Measurements from ENCODE around the gene C6orf47. TPM values are rescaled to one million over a fixed set of nuclear protein-coding genes. Genes with fewer than 3 reads are reported as not detected.

Gene C6orf47
- total and polyA plus RNA-seq, 2 of the 13 experiments (the other 11 are each of a cell fraction or from before 2014, with no cell fraction given): 1.7 to 18.1 TPM

DNA sequence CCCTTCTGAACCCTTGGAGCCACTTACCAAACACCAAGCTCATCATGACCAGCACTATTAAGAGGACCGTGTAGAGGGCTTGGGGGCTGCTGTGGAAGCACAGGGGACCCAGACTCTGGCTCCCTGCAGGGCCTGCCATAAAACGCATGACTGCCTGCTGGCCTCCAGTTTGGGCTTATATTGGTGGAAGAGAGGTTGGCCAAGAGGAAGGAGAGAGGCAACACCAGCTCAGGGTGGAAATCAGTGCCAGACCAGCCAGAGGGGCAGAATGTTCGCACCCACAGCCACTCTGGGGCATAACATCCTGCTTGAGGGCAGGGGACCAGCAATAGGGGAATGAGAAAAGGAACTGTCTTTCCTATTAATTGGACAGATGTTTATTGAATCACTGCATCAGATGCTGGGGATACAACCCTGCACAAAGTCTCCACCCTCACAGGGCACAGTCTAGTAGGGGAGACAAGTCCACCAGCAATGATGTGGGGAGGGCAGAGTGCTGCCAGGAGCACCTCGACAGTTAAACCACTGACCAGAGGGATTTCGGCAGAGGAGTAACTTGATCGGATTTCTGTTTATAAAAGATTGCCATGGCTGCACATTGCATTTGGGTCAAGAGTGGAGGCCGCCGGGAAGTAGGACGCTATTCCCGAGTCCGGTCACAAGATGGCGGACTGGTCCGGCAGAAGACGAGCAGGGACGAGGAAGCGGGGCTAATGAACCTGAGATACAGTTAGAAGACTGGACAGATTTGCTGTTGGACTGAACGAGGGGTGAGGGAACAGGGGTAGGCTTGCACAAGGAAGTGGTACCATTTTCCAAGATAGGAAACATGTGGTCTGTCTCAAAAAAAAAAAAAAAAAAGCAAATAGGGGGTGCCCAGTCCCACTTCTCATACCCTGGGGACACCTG is 19.9 kb upstream of the C6orf47 start, which contains the start of gene LY6G5C (continued):
- TF ChIP-seq, protein P1, sequence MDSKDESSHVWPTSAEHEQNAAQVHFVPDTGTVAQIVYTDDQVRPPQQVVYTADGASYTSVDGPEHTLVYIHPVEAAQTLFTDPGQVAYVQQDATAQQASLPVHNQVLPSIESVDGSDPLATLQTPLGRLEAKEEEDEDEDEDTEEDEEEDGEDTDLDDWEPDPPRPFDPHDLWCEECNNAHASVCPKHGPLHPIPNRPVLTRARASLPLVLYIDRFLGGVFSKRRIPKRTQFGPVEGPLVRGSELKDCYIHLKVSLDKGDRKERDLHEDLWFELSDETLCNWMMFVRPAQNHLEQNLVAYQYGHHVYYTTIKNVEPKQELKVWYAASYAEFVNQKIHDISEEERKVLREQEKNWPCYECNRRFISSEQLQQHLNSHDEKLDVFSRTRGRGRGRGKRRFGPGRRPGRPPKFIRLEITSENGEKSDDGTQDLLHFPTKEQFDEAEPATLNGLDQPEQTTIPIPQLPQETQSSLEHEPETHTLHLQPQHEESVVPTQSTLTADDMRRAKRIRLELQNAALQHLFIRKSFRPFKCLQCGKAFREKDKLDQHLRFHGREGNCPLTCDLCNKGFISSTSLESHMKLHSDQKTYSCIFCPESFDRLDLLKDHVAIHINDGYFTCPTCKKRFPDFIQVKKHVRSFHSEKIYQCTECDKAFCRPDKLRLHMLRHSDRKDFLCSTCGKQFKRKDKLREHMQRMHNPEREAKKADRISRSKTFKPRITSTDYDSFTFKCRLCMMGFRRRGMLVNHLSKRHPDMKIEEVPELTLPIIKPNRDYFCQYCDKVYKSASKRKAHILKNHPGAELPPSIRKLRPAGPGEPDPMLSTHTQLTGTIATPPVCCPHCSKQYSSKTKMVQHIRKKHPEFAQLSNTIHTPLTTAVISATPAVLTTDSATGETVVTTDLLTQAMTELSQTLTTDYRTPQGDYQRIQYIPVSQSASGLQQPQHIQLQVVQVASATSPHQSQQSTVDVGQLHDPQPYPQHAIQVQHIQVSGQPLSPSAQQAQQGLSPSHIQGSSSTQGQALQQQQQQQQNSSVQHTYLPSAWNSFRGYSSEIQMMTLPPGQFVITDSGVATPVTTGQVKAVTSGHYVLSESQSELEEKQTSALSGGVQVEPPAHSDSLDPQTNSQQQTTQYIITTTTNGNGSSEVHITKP (CRISPR knock-in tag; IDR thresholded peaks at IDR 0.05; ENCODE audit: low read depth): 0 out of 2 replicates have a peak, but pooled peaks have one; percentile 31
- peak; percentile 72; the same call in 1 of the 2 replicates for TF ChIP-seq RXRB (CRISPR knock-in tag; IDR thresholded peaks at IDR 0.05; ENCODE audit: borderline replicate concordance)
- TF ChIP-seq ZBTB20 (CRISPR knock-in tag; IDR thresholded peaks at IDR 0.05; ENCODE audit: borderline replicate concordance, low read depth): 0 out of 2 replicates have a peak, but pooled peaks have one; percentile 57
- TF ChIP-seq POLR2A (IDR thresholded peaks at IDR 0.05; ENCODE audit: insufficient read depth in 1 of 2, low read depth in 2 of 2, low read length in 2 of 2): no peak
- 0 out of 2 replicates have a peak, but pooled peaks have one; percentile 48 for TF ChIP-seq MIER3 (CRISPR knock-in tag; IDR thresholded peaks at IDR 0.05; ENCODE audit: borderline replicate concordance)
- TF ChIP-seq, protein P2, sequence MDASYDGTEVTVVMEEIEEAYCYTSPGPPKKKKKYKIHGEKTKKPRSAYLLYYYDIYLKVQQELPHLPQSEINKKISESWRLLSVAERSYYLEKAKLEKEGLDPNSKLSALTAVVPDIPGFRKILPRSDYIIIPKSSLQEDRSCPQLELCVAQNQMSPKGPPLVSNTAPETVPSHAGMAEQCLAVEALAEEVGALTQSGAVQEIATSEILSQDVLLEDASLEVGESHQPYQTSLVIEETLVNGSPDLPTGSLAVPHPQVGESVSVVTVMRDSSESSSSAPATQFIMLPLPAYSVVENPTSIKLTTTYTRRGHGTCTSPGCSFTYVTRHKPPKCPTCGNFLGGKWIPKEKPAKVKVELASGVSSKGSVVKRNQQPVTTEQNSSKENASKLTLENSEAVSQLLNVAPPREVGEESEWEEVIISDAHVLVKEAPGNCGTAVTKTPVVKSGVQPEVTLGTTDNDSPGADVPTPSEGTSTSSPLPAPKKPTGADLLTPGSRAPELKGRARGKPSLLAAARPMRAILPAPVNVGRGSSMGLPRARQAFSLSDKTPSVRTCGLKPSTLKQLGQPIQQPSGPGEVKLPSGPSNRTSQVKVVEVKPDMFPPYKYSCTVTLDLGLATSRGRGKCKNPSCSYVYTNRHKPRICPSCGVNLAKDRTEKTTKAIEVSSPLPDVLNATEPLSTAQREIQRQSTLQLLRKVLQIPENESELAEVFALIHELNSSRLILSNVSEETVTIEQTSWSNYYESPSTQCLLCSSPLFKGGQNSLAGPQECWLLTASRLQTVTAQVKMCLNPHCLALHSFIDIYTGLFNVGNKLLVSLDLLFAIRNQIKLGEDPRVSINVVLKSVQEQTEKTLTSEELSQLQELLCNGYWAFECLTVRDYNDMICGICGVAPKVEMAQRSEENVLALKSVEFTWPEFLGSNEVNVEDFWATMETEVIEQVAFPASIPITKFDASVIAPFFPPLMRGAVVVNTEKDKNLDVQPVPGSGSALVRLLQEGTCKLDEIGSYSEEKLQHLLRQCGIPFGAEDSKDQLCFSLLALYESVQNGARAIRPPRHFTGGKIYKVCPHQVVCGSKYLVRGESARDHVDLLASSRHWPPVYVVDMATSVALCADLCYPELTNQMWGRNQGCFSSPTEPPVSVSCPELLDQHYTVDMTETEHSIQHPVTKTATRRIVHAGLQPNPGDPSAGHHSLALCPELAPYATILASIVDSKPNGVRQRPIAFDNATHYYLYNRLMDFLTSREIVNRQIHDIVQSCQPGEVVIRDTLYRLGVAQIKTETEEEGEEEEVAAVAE (CRISPR knock-in tag; IDR thresholded peaks at IDR 0.05; ENCODE audit: borderline replicate concordance): 0 out of 2 replicates have a peak, but pooled peaks have one; percentile 32
- TF ChIP-seq FOXA3 (CRISPR knock-in tag; IDR thresholded peaks at IDR 0.05): 0 out of 2 replicates have a peak, but pooled peaks have one; percentile 27
- TF ChIP-seq, protein P3, sequence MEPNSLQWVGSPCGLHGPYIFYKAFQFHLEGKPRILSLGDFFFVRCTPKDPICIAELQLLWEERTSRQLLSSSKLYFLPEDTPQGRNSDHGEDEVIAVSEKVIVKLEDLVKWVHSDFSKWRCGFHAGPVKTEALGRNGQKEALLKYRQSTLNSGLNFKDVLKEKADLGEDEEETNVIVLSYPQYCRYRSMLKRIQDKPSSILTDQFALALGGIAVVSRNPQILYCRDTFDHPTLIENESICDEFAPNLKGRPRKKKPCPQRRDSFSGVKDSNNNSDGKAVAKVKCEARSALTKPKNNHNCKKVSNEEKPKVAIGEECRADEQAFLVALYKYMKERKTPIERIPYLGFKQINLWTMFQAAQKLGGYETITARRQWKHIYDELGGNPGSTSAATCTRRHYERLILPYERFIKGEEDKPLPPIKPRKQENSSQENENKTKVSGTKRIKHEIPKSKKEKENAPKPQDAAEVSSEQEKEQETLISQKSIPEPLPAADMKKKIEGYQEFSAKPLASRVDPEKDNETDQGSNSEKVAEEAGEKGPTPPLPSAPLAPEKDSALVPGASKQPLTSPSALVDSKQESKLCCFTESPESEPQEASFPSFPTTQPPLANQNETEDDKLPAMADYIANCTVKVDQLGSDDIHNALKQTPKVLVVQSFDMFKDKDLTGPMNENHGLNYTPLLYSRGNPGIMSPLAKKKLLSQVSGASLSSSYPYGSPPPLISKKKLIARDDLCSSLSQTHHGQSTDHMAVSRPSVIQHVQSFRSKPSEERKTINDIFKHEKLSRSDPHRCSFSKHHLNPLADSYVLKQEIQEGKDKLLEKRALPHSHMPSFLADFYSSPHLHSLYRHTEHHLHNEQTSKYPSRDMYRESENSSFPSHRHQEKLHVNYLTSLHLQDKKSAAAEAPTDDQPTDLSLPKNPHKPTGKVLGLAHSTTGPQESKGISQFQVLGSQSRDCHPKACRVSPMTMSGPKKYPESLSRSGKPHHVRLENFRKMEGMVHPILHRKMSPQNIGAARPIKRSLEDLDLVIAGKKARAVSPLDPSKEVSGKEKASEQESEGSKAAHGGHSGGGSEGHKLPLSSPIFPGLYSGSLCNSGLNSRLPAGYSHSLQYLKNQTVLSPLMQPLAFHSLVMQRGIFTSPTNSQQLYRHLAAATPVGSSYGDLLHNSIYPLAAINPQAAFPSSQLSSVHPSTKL (CRISPR knock-in tag; IDR thresholded peaks at IDR 0.05): peak; percentile 34; the same call in 1 of the 2 replicates
- peak in 1 of 2 experiments; percentile 15; a peak in 1 of 4 replicates for TF ChIP-seq MAFK (conservative IDR thresholded peaks at IDR 0.05 in 1 of 2, IDR thresholded peaks at IDR 0.05 in 1 of 2; ENCODE audit: low read length in 2 of 2)
- TF ChIP-seq ZNF674 (CRISPR knock-in tag; IDR thresholded peaks at IDR 0.05; ENCODE audit: low read depth): no peak
- peak; percentile 72 for TF ChIP-seq YY1 (IDR thresholded peaks at IDR 0.05; ENCODE audit: insufficient read depth, insufficient replicate concordance, low read depth, low read length)
- TF ChIP-seq ZNF101 (CRISPR knock-in tag; IDR thresholded peaks at IDR 0.05; ENCODE audit: borderline replicate concordance, low read depth): no peak

Measured in HepG2 (cell line).